Measurements from ENCODE around the gene ZNF790.
"Not testable (repeated sequence)": the region's sequence is repeated elsewhere in the genome, so short reads cannot be mapped to it uniquely, and the experiment has no call there.

ZNF790 gene

GRCh38 chr19:36837906-36838783, at the start of gene ZNF790:
ZNF790 (minus strand) TSS chr19:36838387; CDS start chr19:36825619, 12,768 bp downstream.
- peak; percentile 77 to 80 for DNase-seq

- DNase-seq, result no peak
Observed at GRCh38 chr19:36876993-36877938, 39.1 kb upstream of the ZNF790 start.

- no peak for DNase-seq
Observed at GRCh38 chr19:36851898-36852297, 13.7 kb upstream of the ZNF790 start.

GRCh38 chr19:36850559-36851442, 12.6 kb upstream of the ZNF790 start, which contains the start of gene ZNF345:
ZNF345 (plus strand) TSS chr19:36850876; CDS start chr19:36876831, 25,955 bp downstream.
- DNase-seq, result peak; percentile 91 to 92

- peak; percentile 81 to 86 for DNase-seq
Observed at GRCh38 chr19:36849701-36850558, 11.7 kb upstream of the ZNF790 start.

GRCh38 chr19:36847968-36848367, 9.8 kb upstream of the ZNF790 start:
- no peak for DNase-seq

GRCh38 chr19:36838784-36839324, 667 bp upstream of the ZNF790 start:
- no peak for DNase-seq

GRCh38 chr19:36837176-36837905, 846 bp downstream of the ZNF790 start:
- DNase-seq, result no peak

GRCh38 chr19:36833430-36833829, 4.8 kb downstream of the ZNF790 start:
- no peak for DNase-seq

GRCh38 chr19:36821758-36822157, 16.4 kb downstream of the ZNF790 start:
- DNase-seq, result no peak

GRCh38 chr19:36819130-36819630, 19.0 kb downstream of the ZNF790 start:
- no peak for DNase-seq

- DNase-seq, result no peak
Observed at GRCh38 chr19:36807029-36807428, 31.2 kb downstream of the ZNF790 start.

GRCh38 chr19:36805364-36805763, 32.8 kb downstream of the ZNF790 start:
- no peak for DNase-seq

- DNase-seq, result no peak
Observed at GRCh38 chr19:36797786-36798108, 40.4 kb downstream of the ZNF790 start.

- DNase-seq, result no peak
Observed at GRCh38 chr19:36796714-36796992, 41.5 kb downstream of the ZNF790 start.

GRCh38 chr19:36791420-36792141, 46.6 kb downstream of the ZNF790 start:
- not testable (repeated sequence) for DNase-seq

- DNase-seq, result no peak
Observed at GRCh38 chr19:36775768-36776167, 62.4 kb downstream of the ZNF790 start.

- no peak for DNase-seq
Observed at GRCh38 chr19:36773223-36773579, 65.0 kb downstream of the ZNF790 start.

GRCh38 chr19:36772311-36773222, 65.6 kb downstream of the ZNF790 start, which contains the start of gene ZNF850:
ZNF850 (minus strand) TSS chr19:36772807; CDS start chr19:36762606, 10,201 bp downstream.
- DNase-seq, result peak; percentile 89 to 93
